Stimulated activated naive CD8-positive, alpha-beta T cell treated with anti-CD3 and anti-CD28 coated beads, Interleukin-15, amount 100 ng/mL, for 72 hours (primary cell): Measurements from ENCODE around the gene LDOC1.
A peak's percentile ranks its signal among the peaks of the same experiment; 100 is the strongest.
"Not testable (repeated sequence)": the region's sequence is repeated elsewhere in the genome, so short reads cannot be mapped to it uniquely, and the experiment has no call there.

ENCODE experiments used
- ATAC-seq: fragments of 150-1000 bp; cut with Tn5 transposase; 2 replicates; pipeline ENCODE4 v1.10.0; 2021; ENCODE audit warnings: mild to moderate bottlenecking, moderate library complexity
- DNase-seq, 2 donors: peaks; one replicate each; pipeline ENCODE4 v3.0.0; 2021 to 2022
- H3K27ac Mint-ChIP-seq, 2 donors: one replicate each; pipeline ENCODE4 v1.8.0; 2022; ENCODE audit warnings: mild to moderate bottlenecking in 2 of 2, mixed read lengths in 2 of 2, moderate library complexity in 2 of 2
- H3K27me3 Mint-ChIP-seq: one replicate; pipeline ENCODE4 v1.8.0; 2022; ENCODE audit warnings: mixed read lengths
- H3K4me1 Mint-ChIP-seq: one replicate; pipeline ENCODE4 v1.8.0; 2022; ENCODE audit warnings: mild to moderate bottlenecking, mixed read lengths
- H3K4me3 Mint-ChIP-seq, 2 donors: one replicate each; pipeline ENCODE4 v1.8.0; 2022; ENCODE audit warnings: mild to moderate bottlenecking in 2 of 2, mixed read lengths in 2 of 2, moderate library complexity in 1 of 2
- H3K9me3 Mint-ChIP-seq, 2 donors: one replicate each; pipeline ENCODE4 v1.8.0; 2022; ENCODE audit warnings: mixed read lengths in 2 of 2

LDOC1 gene

GRCh38 chrX:141176586-141177451 lies at the start of gene LDOC1:
LDOC1 (minus strand) TSS chrX:141177129; CDS start chrX:141177021, 108 bp downstream.
- H3K4me1 Mint-ChIP-seq, result peaks cover 7% of the 10 kb centered on the region
- DNase-seq (peak; percentile 66 to 70), ATAC-seq (peak; percentile 83)
- H3K4me3 Mint-ChIP-seq, result peak within 1 kb of the TSS; percentile 76 to 85
- H3K27me3 Mint-ChIP-seq, result no peaks in the 10 kb centered on the region
- peak within 1 kb of the TSS in 1 of 2 donors; percentile 54 for H3K27ac Mint-ChIP-seq
- H3K9me3 Mint-ChIP-seq, result no peaks in the 10 kb centered on the region

DNA sequence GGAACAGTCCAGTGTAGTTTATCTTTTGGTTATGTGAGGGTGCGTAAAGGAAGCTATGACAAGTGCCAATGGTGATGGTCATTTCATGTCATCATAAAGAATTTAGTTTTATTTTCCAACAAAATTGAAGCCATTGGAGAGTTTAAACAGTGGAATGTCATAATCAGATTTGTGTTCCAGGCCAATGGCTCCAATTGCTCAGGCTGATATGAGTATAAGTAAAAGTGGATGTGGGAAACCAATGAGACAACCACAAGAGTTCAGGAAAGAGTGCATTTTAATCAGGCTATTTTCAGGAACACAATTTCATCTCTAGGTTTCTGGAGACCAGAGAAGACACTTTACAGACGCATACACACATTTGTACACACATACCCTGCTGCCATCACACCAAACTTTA lies 44.7 kb upstream of the LDOC1 start:
- no peak overlapping the region for H3K4me3 Mint-ChIP-seq

GRCh38 chrX:141220342-141221008 lies 43.5 kb upstream of the LDOC1 start:
- no peaks in the 10 kb centered on the region for H3K9me3 Mint-ChIP-seq
- no peak overlapping the region for H3K4me3 Mint-ChIP-seq
- no peaks in the 10 kb centered on the region for H3K27me3 Mint-ChIP-seq
- DNase-seq (no peak), ATAC-seq (no peak)
- no peak overlapping the region for H3K27ac Mint-ChIP-seq
- H3K4me1 Mint-ChIP-seq, result no peaks in the 10 kb centered on the region

More for the DNA sequence above, 44.7 kb upstream of the LDOC1 start:
- Mint-ChIP-seq H3K9me3 (no peaks in the 10 kb centered on the region), H3K27me3 (no peaks in the 10 kb centered on the region), H3K4me1 (no peaks in the 10 kb centered on the region), H3K27ac (no peak overlapping the region)
- ATAC-seq, result no peak
- no peak for DNase-seq

- ATAC-seq (no peak), DNase-seq (no peak)
- Mint-ChIP-seq H3K9me3 (no peaks in the 10 kb centered on the region), H3K4me3 (no peak overlapping the region), H3K4me1 (no peaks in the 10 kb centered on the region), H3K27ac (no peak overlapping the region), H3K27me3 (no peaks in the 10 kb centered on the region)
Measured at GRCh38 chrX:141214196-141214595, 37.3 kb upstream of the LDOC1 start.

DNA sequence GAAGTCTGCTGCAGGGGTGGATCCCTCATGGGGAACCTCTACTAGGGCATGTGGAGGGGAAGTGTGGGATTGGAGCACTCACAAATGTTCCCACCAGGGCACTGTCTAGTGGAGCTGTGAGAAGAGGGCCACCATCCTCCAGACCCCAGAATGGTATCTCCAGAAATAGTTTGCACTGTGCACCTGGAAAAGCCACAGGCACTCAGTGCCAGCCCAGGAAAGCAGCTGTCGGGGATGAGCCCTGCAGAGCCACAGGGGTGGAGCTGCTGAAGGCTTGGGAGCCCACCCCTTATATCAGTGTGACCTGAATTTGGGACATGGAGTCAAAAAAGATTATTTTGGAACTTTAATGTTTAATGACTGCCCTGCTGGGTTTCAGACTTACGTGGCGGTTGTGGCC lies 25.0 kb upstream of the LDOC1 start:
- no peak for ATAC-seq
- H3K27me3 Mint-ChIP-seq, result no peaks in the 10 kb centered on the region
- H3K4me3 Mint-ChIP-seq, result no peak overlapping the region
- no peaks in the 10 kb centered on the region for H3K9me3 Mint-ChIP-seq
- no peak for DNase-seq
- H3K4me1 Mint-ChIP-seq, result no peaks in the 10 kb centered on the region
- no peak overlapping the region for H3K27ac Mint-ChIP-seq

DNA sequence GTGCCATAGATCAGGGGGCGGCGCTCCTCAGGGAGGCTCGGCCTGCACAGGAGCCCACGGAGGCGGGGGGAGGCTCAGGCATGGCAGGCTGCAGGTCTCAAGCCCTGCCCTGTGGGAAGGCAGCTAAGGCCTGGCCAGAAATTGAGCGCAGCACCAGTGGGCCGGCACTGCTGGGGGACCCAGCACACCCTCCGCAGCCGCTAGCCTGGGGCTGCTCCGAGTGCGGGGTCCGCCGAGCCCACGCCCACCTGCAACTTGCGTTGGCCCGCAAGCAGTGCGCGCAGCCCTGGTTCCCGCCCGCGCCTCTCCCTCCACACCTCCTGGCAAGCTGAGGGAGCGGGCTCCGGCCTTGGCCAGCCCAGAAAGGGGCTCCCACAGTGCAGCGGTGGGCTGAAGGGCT lies 11.6 kb upstream of the LDOC1 start:
- not testable (repeated sequence) for H3K27me3 Mint-ChIP-seq, H3K9me3 Mint-ChIP-seq, H3K27ac Mint-ChIP-seq, ATAC-seq, H3K4me3 Mint-ChIP-seq, H3K4me1 Mint-ChIP-seq, DNase-seq

- Mint-ChIP-seq H3K4me3 (no peak overlapping the region), H3K27me3 (no peaks in the 10 kb centered on the region), H3K9me3 (no peaks in the 10 kb centered on the region), H3K27ac (no peak overlapping the region), H3K4me1 (no peaks in the 10 kb centered on the region)
- ATAC-seq (no peak), DNase-seq (no peak)
Measured at GRCh38 chrX:141185366-141185765, 8.4 kb upstream of the LDOC1 start.

- no peaks in the 10 kb centered on the region for H3K4me1 Mint-ChIP-seq
Measured at GRCh38 chrX:141183000-141183399, 6.1 kb upstream of the LDOC1 start.

DNA sequence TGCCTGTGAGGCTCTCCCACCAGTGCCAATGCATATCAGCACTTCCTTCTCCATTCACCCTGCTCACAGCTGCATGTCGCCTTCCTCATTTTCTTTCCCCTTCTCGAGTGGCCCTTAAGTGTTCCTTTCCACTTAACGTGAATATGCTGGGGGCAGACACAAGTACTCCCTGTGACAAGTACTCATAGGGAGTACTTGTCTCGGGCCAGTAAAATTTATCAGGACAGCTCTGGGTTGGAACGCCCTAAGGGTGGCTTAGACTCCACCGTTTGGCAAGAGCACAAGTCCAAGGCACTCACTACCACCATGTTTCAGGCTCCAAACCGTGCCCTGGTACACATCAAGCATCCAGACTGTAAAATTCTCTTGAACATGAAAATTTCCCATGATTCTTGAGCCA lies 3.9 kb upstream of the LDOC1 start:
- no peak overlapping the region for H3K4me3 Mint-ChIP-seq
- H3K4me1 Mint-ChIP-seq, result peaks cover 4% of the 10 kb centered on the region
- H3K27ac Mint-ChIP-seq, result no peak overlapping the region
- no peak for DNase-seq
- no peaks in the 10 kb centered on the region for H3K27me3 Mint-ChIP-seq
- no peaks in the 10 kb centered on the region for H3K9me3 Mint-ChIP-seq
- ATAC-seq, result no peak

More at GRCh38 chrX:141183000-141183399, 6.1 kb upstream of the LDOC1 start:
- ATAC-seq (no peak), DNase-seq (no peak)
- Mint-ChIP-seq H3K27ac (no peak overlapping the region), H3K27me3 (no peaks in the 10 kb centered on the region), H3K9me3 (no peaks in the 10 kb centered on the region), H3K4me3 (no peak overlapping the region)

DNA sequence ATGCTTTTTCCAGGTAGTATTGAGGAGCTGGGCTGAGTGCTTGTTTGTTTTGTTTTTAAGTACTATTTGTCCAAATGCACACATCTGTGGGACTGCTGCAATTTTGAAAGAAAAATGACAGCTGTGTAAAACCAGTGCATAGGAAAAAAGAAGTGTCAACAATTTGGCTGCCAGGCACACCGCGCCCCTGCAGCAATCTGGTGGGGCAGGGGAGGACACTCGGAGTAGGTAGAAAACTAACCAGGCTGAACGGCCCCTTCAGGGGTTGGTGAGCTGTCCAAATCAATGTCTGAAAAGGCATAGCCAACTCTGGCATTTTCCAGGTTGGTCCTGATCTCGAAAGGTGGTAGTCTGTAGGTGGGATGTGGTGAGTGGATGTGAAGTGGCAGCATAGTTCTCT lies 1.1 kb downstream of the LDOC1 start:
- no peak for ATAC-seq
- Mint-ChIP-seq H3K27ac (peak overlapping the region in 1 of 2 donors; percentile 54), H3K27me3 (no peaks in the 10 kb centered on the region), H3K4me3 (peak overlapping the region; percentile 76 to 85), H3K9me3 (no peaks in the 10 kb centered on the region), H3K4me1 (peaks cover 7% of the 10 kb centered on the region)
- DNase-seq, result no peak

DNA sequence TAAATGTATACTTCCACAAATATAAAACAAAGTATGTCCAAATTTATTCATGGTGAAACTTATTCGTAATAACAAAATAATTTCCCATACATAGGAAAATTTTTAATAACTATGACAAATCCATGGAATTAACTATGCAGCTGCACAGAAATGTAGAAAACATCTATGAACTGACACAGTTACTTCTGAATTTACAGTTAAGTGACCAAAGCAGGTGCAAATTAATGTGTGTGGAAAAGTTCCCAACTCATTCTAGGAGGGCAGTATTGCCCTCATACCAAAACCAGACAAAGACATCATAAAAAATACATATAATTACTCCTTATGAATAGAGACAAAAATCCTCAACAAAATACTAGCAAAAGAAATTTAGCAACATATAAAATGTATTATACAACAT lies 12.5 kb downstream of the LDOC1 start:
- no peak overlapping the region for H3K27ac Mint-ChIP-seq
- no peak for ATAC-seq
- H3K4me3 Mint-ChIP-seq, result no peak overlapping the region
- no peaks in the 10 kb centered on the region for H3K4me1 Mint-ChIP-seq
- DNase-seq, result no peak
- no peaks in the 10 kb centered on the region for H3K9me3 Mint-ChIP-seq
- H3K27me3 Mint-ChIP-seq, result no peaks in the 10 kb centered on the region

DNA sequence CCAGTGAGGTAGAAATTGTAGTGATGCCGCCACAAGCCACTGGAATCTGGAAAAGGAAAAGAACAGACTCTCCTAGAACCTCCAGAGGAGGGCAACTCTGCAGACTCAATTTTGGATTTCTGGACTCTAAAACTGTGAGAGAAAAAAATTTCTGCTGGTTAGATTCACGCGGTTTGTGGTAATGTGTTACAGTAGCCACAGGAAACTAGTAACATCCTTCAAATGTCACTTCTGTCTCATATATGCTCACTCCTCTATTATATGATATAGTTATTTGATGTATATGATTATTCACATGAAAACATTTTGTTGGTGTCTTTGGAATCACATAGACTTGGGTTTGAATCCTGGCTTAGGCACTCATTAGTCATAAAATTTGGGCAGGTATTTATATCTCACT lies 18.8 kb downstream of the LDOC1 start:
- Mint-ChIP-seq H3K9me3 (peaks cover 0 to 10% of the 10 kb centered on the region in 2 donors), H3K4me1 (no peaks in the 10 kb centered on the region), H3K27ac (no peak overlapping the region), H3K4me3 (no peak overlapping the region), H3K27me3 (no peaks in the 10 kb centered on the region)
- ATAC-seq, result peak; percentile 58
- no peak for DNase-seq

DNA sequence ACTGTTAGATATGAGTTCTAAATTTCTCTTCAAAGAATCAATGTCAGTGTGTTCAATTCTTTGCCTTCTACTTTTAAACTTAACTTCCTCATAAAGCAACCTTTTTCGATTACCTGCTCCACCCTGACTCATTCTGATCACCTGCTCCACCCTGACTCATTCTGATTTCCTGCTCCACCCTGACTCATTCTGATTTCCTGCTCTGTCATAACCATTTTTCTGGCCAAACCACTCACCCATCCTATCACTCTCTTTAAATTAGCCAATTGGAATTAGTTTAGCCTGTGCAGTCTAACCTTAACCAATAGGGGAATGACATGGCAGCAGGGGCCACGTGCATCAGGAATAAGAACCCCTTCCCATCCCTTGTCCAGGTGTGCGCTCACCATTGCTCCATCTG lies 21.7 kb downstream of the LDOC1 start:
- not testable (repeated sequence) for H3K4me3 Mint-ChIP-seq, H3K27me3 Mint-ChIP-seq

GRCh38 chrX:141142946-141143345 lies 34.0 kb downstream of the LDOC1 start:
- no peak overlapping the region for H3K27ac Mint-ChIP-seq
- H3K9me3 Mint-ChIP-seq, result no peaks in the 10 kb centered on the region
- no peak overlapping the region for H3K4me3 Mint-ChIP-seq
- no peak for ATAC-seq
- no peak for DNase-seq
- no peaks in the 10 kb centered on the region for H3K27me3 Mint-ChIP-seq
- no peaks in the 10 kb centered on the region for H3K4me1 Mint-ChIP-seq

More for the DNA sequence above, 21.7 kb downstream of the LDOC1 start:
- Mint-ChIP-seq H3K27ac (peak overlapping the region in 1 of 2 donors; percentile 8), H3K9me3 (peaks cover 7 to 27% of the 10 kb centered on the region in 2 donors)
- ATAC-seq, H3K4me1 Mint-ChIP-seq: not testable (repeated sequence)
- peak in 1 of 2 donors; percentile 9 for DNase-seq

DNA sequence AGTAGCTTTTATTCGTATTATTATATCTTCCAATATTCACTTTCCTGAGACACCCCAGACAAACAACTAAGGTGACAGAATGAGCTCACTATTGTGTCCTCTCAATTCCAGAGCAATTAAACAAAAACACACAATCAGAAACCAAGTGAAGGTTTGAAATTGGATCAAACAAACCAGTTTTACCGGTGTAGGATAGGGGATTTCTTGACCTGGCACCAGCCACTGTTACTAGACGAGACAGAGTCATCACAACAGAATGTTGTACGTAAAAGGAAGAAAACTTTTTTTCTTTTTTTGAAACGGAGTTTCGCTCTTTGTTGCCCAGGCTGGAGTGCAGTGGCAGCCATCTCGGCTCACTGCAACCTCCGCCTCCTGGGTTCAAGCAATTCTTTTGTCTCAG lies 43.7 kb downstream of the LDOC1 start:
- Mint-ChIP-seq H3K27me3 (no peaks in the 10 kb centered on the region), H3K4me1 (no peaks in the 10 kb centered on the region), H3K9me3 (no peaks in the 10 kb centered on the region), H3K4me3 (no peak overlapping the region), H3K27ac (no peak overlapping the region)
- ATAC-seq (no peak), DNase-seq (no peak)

GRCh38 chrX:141127146-141127545 lies 49.8 kb downstream of the LDOC1 start:
- ATAC-seq, result no peak
- Mint-ChIP-seq H3K4me1 (no peaks in the 10 kb centered on the region), H3K9me3 (no peaks in the 10 kb centered on the region), H3K4me3 (no peak overlapping the region), H3K27ac (no peak overlapping the region), H3K27me3 (no peaks in the 10 kb centered on the region)
- DNase-seq, result no peak
